ENCODE data around the gene DLEC1. TPM values are rescaled to one million over a fixed set of nuclear protein-coding genes. Genes with fewer than 3 reads are reported as not detected.

DLEC1 gene
- total and polyA plus RNA-seq, 9 of the 15 experiments (the other 6 are each of a cell fraction or from before 2014, with no cell fraction given): 0.07 to 0.08 TPM; not detected in 7

- in situ Hi-C loops (cut with MboI) (no loop called here), intact Hi-C loops (cut with micrococcal nuclease) (no loop called here)
- FAIRE-seq: peak; percentile 23
- 17% methylated on average over 9 of the region's 9 CpGs for WGBS (ENCODE audit: insufficient coverage, low coverage, missing lambda C conversion rate)
- Histone ChIP-seq H3K4me3 (peak overlapping the region; percentile 50), H3K27ac (ENCODE audit: extremely low read depth, low read depth, low read length) (peak overlapping the region; percentile 79; the same call in 2 of the 3 replicates), H3K9me1 (ENCODE audit: control insufficient read depth, insufficient read depth, low read length) (peaks cover 6% of the 10 kb centered on the region), H3K4me1 (replicated peaks in 1 of 2; ENCODE audit: control insufficient read depth in 2 of 2, insufficient read depth in 2 of 2, low read length in 2 of 2) (peaks cover 57 to 64% of the 10 kb centered on the region in 2 experiments), H4K20me1 (replicated peaks; ENCODE audit: control insufficient read depth, insufficient read depth, low read length) (peaks cover 3% of the 10 kb centered on the region; the same call in 1 of the 2 replicates), H3K27me3 (ENCODE audit: control insufficient read depth in 2 of 2, insufficient read depth in 2 of 2, low read length in 2 of 2) (no peaks in the 10 kb centered on the region), H3K79me2 (ENCODE audit: control insufficient read depth, insufficient read depth, low read length) (peaks cover 69% of the 10 kb centered on the region), H3K4me2 (ENCODE audit: insufficient read depth, low read length) (peak overlapping the region; percentile 95), H3K36me3 (ENCODE audit: control insufficient read depth, insufficient read depth, low read length) (peaks cover 51% of the 10 kb centered on the region), H3K9me3 (replicated peaks; ENCODE audit: control insufficient read depth, insufficient read depth, low read depth, low read length) (no peaks in the 10 kb centered on the region), H2AFZ (ENCODE audit: low read depth, low read length) (no peak overlapping the region), H3K9ac (ENCODE audit: insufficient read depth in 1 of 2, low read depth in 2 of 2, low read length in 2 of 2) (peak overlapping the region; percentile 80 to 96)
- ChIA-PET CTCF (ENCODE audit: low intra/inter-chr PET ratio) (no interaction called here), POLR2A (interaction anchor here (1.0 to 2.1 kb wide), 3 partner anchors 12 to 27 kb away, joined by 3 to 6 read pairs (median 3); no protein-coding TSS in a partner anchor)
- BruUV-seq (replicated peaks): no TSS peak
- ATAC-seq: peak; percentile 1; the same call in 2 of the 3 replicates
- DNase-seq (ENCODE audit: extremely low read depth in 1 of 4, low spot score in 3 of 4): peak in 3 of 4 experiments; percentile 28 to 64 (median 47)
- TF ChIP-seq XRCC5 (IDR thresholded peaks at IDR 0.05; ENCODE audit: low read depth, low read length) (no peak; the same call in 1 of the 2 replicates), SRSF3 (IDR thresholded peaks at IDR 0.05; ENCODE audit: insufficient read depth, low read length) (no peak), ZNF740 (CRISPR knock-in tag; IDR thresholded peaks at IDR 0.05) (0 out of 2 replicates have a peak, but pooled peaks have one; percentile 35), ZNF740 (tag; IDR thresholded peaks at IDR 0.05) (no peak), PKNOX1 (IDR thresholded peaks at IDR 0.05) (no peak), CBX3 (IDR thresholded peaks at IDR 0.05; ENCODE audit: borderline replicate concordance in 1 of 2, low read length in 2 of 2) (no peak), NFIC (IDR thresholded peaks at IDR 0.05) (peak; percentile 76), ETV5 (CRISPR knock-in tag; IDR thresholded peaks at IDR 0.05; ENCODE audit: low read depth) (no peak), ZBTB7A (IDR thresholded peaks at IDR 0.05; ENCODE audit: borderline replicate concordance, control insufficient read depth, low read depth, low read length) (peak; percentile 69; the same call in 1 of the 2 replicates), ELK3 (CRISPR knock-in tag; IDR thresholded peaks at IDR 0.05) (no peak), CBFA2T3 (IDR thresholded peaks at IDR 0.05) (peak; percentile 27; the same call in 1 of the 2 replicates), ZNF408 (CRISPR knock-in tag; IDR thresholded peaks at IDR 0.05; ENCODE audit: low read depth) (no peak), ETS1 (conservative IDR thresholded peaks at IDR 0.05; ENCODE audit: control insufficient read depth, low read depth, low read length) (0 out of 2 replicates have a peak, but pooled peaks have one; percentile 15), HDAC2 (IDR thresholded peaks at IDR 0.05) (0 out of 2 replicates have a peak, but pooled peaks have one; percentile 9)
These were observed 21.3 kb upstream of the DLEC1 start for GRCh38 chr3:38017445-38018295.
